ENCODE results near the gene PPP1CC.

- TF ChIP-seq CTCF (IDR thresholded peaks at IDR 0.05) (no peak), POLR2A (IDR thresholded peaks at IDR 0.05) (no peak)
Measured at GRCh38 chr12:110696283-110696682, 46.4 kb downstream of the PPP1CC start.

Measured in body of pancreas (tissue), 4 donors.